Activated T-helper 17 cell treated with anti-CD3 and anti-CD28 coated beads, Interleukin-2, amount 50 U/mL, for 72 hours (primary cell): ENCODE measurements around the gene BCO1. TPM values are rescaled to one million over a fixed set of nuclear protein-coding genes. Genes with fewer than 3 reads are reported as not detected.

ENCODE experiments used
- ATAC-seq: fragments of 150-1000 bp; cut with Tn5 transposase; replicated peaks from 2 replicates; pipeline ENCODE4 v1.10.0; 2021; ENCODE audit warnings: mild to moderate bottlenecking, moderate library complexity
- H3K27ac Mint-ChIP-seq: one replicate; pipeline ENCODE4 v1.8.0; 2022; ENCODE audit warnings: mixed read lengths
- H3K27me3 Mint-ChIP-seq: one replicate; pipeline ENCODE4 v1.8.0; 2022; ENCODE audit warnings: mixed read lengths
- H3K36me3 Mint-ChIP-seq: one replicate; pipeline ENCODE4 v1.8.0; 2022; ENCODE audit warnings: low read depth, mild to moderate bottlenecking, mixed read lengths
- H3K4me1 Mint-ChIP-seq: one replicate; pipeline ENCODE4 v1.8.0; 2022; ENCODE audit warnings: mixed read lengths
- H3K4me3 Mint-ChIP-seq: one replicate; pipeline ENCODE4 v1.8.0; 2022; ENCODE audit warnings: mild to moderate bottlenecking, mixed read lengths
- H3K9me3 Mint-ChIP-seq: one replicate; pipeline ENCODE4 v1.8.0; 2022; ENCODE audit warnings: mixed read lengths
- total RNA-seq, 2 donors: library from RNA; stranded (reverse); gene quantifications; one replicate each; pipeline ENCODE4 v1.2.3, GENCODE V29; 2022

Gene BCO1
- total RNA-seq, 2 donors from 2014 or later = not detected

DNA sequence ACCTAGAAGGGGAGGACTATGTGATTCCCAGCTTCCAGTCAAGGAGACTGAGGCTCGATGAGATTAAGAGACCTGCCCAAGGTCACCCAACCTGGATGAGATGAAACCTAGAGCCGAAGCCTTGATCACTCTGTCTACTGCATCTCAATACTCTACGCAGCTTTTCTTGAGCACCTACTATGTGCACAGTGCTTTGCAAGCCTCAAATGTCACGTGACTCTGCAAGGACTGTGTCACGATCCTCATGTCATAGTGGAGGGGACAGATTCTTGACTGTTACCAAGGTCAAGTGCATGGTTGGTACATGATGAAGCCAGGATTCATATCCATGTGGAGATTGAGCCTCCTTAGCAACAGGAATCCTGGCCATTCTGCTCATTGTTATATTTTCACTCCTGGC is 14.7 kb downstream of the BCO1 start:
- Mint-ChIP-seq H3K27me3 (no peaks in the 10 kb centered on the region), H3K9me3 (no peaks in the 10 kb centered on the region), H3K4me3 (no peak overlapping the region), H3K4me1 (no peaks in the 10 kb centered on the region), H3K36me3 (no peaks in the 10 kb centered on the region), H3K27ac (no peak overlapping the region)
- ATAC-seq = no peak

DNA sequence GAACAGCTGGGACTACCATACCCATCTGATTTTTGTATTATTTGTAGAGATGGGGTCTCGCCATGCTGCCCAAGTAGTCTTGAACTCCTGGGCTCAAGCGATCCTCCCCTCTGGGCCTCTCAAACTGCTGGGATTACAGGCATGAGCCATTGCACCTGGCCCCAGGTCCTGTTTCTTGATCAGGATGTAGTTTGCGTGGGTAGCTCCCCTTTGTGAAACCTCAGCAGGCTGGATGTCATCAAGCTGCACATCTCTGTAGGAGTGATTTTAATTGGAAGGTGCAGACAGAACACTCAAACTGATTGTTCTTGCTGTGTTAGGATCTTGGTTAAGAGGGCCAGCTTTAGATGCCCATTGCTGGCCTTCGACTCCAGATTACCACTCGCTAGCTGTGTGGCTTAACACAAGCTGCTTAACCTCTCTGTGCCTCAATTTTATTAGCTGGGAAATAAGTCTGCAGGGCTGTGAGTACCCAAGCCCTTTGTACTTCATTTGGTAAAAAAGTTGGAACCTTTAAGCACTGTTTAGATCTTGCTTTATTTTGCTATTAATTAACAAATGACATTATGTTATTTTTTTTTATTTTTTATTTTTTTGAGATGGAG is 16.5 kb downstream of the BCO1 start:
- Mint-ChIP-seq H3K4me3 (no peak overlapping the region), H3K9me3 (no peaks in the 10 kb centered on the region), H3K36me3 (no peaks in the 10 kb centered on the region), H3K4me1 (no peaks in the 10 kb centered on the region), H3K27ac (no peak overlapping the region), H3K27me3 (no peaks in the 10 kb centered on the region)
- ATAC-seq = no peak

DNA sequence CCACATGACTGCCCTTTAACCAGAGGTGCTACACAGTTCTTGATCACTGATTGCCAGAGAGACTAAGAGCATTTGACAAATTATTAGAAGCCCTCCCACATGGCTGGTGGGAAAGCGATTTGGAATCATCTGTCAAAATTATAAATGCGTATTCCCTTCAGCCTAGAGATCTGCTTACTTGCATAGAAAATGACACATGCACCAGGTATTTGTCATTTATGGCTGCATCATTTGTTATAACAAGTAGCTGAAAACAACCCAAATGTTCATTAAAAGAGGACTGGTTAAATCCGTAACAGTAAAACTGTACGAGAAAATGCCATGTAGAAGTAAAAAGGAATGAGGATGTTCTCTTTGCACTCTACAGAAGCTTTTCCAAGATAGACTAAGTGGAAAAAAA is 21.4 kb downstream of the BCO1 start:
- Mint-ChIP-seq H3K27ac (no peak overlapping the region), H3K4me1 (no peaks in the 10 kb centered on the region), H3K9me3 (no peaks in the 10 kb centered on the region), H3K4me3 (no peak overlapping the region), H3K36me3 (no peaks in the 10 kb centered on the region), H3K27me3 (no peaks in the 10 kb centered on the region)
- no peak for ATAC-seq

DNA sequence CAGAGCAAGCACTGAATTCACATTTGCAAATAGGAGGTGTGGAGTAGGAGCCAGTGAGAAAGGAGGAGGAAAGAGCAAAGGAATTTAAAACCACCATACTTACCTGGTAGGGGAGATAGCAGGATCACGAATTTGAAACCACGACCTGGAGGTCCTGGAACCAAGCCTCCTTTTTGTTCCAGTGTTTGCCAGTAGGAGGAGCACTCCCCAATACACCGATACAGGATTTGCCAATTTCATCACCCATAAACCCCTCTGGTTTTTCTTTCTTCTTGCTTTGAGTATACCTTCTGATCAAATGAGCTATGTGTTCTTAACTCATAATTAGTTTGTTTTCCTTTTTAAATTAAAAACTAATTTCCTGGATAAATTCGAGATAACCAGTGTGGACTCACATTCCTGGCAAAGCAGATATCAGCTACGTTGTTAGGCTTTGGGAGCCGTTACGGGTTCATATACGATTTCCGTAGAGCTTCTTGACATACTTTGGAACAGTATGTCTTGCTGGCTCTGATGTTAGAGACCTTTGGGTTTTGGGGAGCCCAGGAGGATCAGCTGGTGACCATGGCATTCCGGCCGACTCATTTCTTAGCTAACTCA is 22.7 kb downstream of the BCO1 start:
- H3K4me1 Mint-ChIP-seq = no peaks in the 10 kb centered on the region
- peak; percentile 39 for ATAC-seq
- H3K4me3 Mint-ChIP-seq = no peak overlapping the region
- no peak overlapping the region for H3K27ac Mint-ChIP-seq
- peaks cover 5% of the 10 kb centered on the region for H3K9me3 Mint-ChIP-seq
- peaks cover 6% of the 10 kb centered on the region for H3K27me3 Mint-ChIP-seq
- H3K36me3 Mint-ChIP-seq = no peaks in the 10 kb centered on the region

DNA sequence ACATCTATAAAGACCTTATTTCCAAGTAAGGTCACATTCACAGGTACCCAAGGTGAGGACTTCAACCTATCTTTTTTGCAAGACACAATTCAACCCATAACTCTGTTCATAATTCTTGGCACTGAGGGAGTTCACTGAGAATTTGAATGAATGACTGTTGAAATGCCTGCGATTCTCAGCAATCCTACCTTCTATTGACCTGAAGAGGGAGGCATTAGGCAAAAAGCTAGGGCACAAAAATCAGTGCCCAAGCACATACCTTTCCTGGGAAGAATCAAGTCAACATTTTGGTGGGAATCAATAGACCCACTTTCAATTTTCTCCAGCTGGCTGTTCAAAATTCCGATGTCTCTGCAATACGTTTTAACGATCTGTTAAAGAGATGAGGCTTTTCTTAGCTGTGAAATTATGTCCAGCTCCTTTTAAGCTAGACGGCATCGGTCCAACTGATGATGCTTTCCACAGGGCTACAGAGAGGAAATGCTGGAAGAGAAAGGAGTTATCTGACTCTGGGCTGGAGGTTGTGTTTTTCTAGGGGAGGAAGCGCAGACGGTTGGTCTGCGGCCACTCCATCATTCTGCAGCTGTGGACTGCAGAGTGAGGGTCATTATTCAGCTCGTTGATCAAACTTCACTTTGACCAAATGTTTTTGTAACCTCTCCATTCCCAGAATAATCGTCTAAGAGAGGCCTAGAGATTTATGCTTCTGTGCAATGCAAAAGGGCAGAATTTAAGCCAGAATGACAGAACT is 25.2 kb downstream of the BCO1 start:
- Mint-ChIP-seq H3K9me3 (peaks cover 5% of the 10 kb centered on the region), H3K4me1 (peaks cover 5% of the 10 kb centered on the region), H3K27me3 (peaks cover 6% of the 10 kb centered on the region), H3K4me3 (no peak overlapping the region), H3K36me3 (no peaks in the 10 kb centered on the region), H3K27ac (no peak overlapping the region)
- no peak for ATAC-seq

DNA sequence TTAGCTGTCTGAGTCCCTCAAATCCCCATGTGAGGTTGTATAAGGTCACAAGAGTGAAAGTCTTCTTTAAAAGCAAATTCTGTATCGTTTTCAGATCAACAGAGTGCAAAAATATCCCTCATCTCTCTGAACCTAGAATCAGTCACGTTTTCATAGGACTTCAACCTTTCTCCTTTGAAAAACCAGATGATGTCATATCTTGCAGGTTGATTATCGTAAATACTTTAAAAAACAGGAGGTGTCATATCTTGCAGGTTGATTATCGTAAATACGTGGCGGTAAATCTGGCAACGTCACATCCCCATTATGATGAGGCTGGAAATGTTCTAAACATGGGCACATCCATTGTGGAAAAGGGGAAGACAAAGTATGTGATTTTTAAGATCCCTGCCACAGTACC is 25.9 kb downstream of the BCO1 start:
- Mint-ChIP-seq H3K9me3 (peaks cover 5% of the 10 kb centered on the region), H3K27ac (no peak overlapping the region), H3K4me3 (no peak overlapping the region), H3K4me1 (peaks cover 5% of the 10 kb centered on the region), H3K27me3 (peaks cover 6% of the 10 kb centered on the region), H3K36me3 (no peaks in the 10 kb centered on the region)
- no peak for ATAC-seq

DNA sequence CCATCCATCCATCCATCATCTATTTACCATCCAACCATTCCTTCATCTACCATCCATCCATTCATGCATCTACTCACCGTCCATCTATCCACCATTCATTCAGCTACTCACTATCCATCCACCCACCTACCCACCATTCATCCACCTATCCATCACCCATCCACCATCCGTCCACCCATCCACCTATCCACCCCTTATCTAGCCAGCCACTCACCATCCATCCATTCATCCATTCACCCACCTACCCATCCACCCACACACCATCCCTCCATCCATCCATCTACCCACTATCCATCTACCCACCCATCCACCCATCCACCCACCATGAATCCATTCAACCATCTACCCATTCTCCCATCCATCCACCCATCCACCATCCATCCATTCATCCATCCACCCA is 26.6 kb downstream of the BCO1 start:
- ATAC-seq = no peak
- Mint-ChIP-seq H3K36me3 (no peaks in the 10 kb centered on the region), H3K4me3 (no peak overlapping the region), H3K27me3 (peaks cover 6% of the 10 kb centered on the region), H3K9me3 (peaks cover 5% of the 10 kb centered on the region), H3K27ac (no peak overlapping the region), H3K4me1 (peaks cover 5% of the 10 kb centered on the region)

DNA sequence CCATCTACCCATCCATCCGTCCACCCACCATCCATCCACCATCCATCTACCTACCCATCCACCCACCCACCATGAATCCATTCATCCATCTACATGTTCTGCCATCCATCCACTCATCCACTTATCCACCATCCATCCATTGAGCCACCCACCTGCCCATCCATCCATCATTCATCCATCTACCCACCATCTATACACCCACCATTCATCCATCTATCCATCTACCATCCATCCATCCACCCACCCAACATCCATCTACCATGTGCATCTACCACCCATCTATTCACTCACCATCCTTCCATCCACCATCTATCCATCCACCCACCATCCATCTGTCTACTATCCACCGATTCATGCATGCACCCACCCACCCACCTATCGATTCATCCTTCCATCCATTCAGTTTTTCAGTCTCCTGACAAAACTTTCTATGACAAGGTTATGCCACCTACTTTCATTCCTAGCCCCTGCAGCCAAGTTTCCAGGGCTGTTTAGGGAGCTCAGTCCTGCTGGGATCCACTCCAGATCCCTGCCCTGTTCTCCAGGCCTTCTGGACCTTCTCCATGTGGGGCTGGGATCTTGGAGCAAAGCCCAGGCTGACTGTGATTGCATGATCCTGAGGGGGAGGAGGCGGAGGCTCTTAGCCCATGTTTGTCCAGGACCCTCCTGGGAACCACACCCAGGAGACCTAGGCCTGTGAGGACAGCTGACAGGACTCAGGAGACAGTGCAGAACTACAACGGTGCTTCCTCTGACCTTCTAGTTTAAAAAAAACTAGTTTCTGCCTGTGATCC is 27.4 kb downstream of the BCO1 start:
- no peaks in the 10 kb centered on the region for H3K36me3 Mint-ChIP-seq
- peaks cover 6% of the 10 kb centered on the region for H3K27me3 Mint-ChIP-seq
- no peak overlapping the region for H3K27ac Mint-ChIP-seq
- H3K4me3 Mint-ChIP-seq = no peak overlapping the region
- peaks cover 5% of the 10 kb centered on the region for H3K9me3 Mint-ChIP-seq
- ATAC-seq = no peak
- H3K4me1 Mint-ChIP-seq = peaks cover 5% of the 10 kb centered on the region

DNA sequence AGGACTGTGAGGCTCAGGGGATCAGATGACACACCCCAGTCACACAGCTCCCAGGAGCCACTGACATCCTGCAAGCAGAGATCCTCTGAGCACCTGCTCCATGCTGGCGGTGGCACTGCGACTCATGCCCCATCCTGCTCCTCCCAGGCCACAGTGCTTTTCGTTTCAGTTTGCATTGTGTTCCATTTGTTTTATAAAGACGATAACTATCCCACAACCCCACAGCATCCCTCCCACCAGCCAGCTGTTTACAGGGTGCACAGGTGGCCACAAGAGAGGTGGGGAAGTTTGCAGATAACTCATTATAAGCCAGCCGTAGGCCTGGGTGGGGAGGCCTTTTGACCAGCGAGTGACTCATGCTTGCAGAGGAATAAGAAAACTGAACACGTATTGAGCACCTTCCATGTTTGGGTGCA is 28.2 kb downstream of the BCO1 start:
- ATAC-seq = peak; percentile 87
- no peak overlapping the region for H3K4me3 Mint-ChIP-seq
- H3K27ac Mint-ChIP-seq = no peak overlapping the region
- peaks cover 10% of the 10 kb centered on the region for H3K27me3 Mint-ChIP-seq
- H3K4me1 Mint-ChIP-seq = peaks cover 5% of the 10 kb centered on the region
- H3K9me3 Mint-ChIP-seq = peaks cover 5% of the 10 kb centered on the region
- no peaks in the 10 kb centered on the region for H3K36me3 Mint-ChIP-seq

DNA sequence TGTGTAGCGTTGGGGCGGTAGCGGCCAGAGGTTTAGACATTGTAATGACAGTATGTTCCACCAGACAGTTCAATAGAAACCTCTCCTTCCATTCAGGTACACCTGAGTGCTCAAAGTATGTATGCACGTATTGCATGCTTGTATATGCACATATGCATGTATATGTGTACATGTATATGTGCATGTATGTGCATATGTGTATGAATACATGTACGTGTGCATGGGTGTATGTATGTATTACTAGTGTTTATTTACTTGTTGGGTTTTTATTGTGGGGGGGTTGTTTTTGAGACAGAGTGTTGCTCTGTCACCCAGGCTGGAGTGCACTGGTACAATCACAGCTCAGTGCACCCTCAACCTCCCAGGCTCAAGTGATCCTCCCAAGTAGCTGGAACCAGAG is 30.0 kb downstream of the BCO1 start:
- peaks cover 11% of the 10 kb centered on the region for H3K27me3 Mint-ChIP-seq

DNA sequence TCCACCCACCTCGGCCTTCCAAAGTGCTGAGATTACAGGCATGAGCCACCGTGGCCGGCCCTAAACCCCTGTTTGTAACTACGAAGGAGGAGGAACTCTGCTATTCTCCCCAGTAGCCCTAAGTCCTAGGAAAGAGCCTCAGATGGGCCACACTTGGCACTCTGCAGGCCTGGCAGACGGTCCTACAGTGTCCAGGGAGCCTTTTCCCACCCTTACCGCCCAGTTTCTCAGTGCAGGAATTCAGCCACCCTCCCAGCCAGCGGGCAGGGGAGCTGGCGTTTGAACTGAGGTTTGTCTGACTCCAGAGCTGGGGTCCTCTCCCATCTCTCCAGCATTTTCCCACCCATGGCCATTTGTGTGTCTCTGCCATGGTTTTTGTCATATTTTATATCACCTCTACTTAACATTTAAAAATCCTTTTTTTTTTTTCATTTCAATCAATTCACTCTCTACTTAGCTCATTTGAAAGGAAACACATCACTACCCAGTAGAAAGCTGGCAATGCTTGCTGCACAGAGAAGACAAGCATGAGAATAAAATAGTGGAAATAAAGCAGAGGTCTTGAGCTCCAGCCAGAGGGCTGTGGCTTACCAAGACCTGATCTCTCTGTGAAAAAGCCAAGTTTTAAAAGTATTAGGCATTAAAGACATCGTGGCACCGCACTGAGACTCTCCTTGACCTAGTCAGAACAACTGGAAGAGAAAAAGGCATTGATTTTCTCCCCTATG is 34.9 kb downstream of the BCO1 start:
- Mint-ChIP-seq H3K27me3 (peaks cover 12% of the 10 kb centered on the region), H3K27ac (no peak overlapping the region), H3K9me3 (no peaks in the 10 kb centered on the region), H3K36me3 (no peaks in the 10 kb centered on the region), H3K4me1 (no peaks in the 10 kb centered on the region), H3K4me3 (no peak overlapping the region)
- no peak for ATAC-seq

More for the DNA sequence above, 30.0 kb downstream of the BCO1 start:
- Mint-ChIP-seq H3K4me3 (no peak overlapping the region), H3K36me3 (no peaks in the 10 kb centered on the region), H3K27ac (no peak overlapping the region), H3K9me3 (peaks cover 5% of the 10 kb centered on the region), H3K4me1 (peaks cover 5% of the 10 kb centered on the region)
- ATAC-seq = no peak

DNA sequence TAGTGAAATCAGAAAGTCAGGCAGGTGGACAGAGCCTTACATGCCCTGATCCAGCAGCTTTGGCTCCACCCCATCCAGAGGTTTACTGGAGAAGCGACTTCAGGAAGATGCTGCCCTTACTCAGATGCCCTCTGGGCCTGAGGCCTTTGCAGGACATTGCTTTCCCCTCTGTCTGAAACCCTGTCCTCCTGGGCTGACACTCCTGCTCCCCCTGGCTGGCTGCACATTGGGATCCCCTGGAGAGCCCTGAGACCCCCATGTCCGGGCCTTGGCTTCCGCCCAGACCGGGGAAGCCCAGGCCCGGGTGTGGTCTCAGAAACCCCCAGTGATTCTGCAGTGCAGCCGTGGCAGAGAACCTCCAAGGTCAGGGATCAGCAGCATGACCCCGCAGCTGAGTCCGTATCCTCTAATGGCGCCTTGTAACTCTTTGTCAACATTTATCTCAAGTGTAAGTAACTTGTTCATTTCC is 36.6 kb downstream of the BCO1 start:
- Mint-ChIP-seq H3K27ac (no peak overlapping the region), H3K4me1 (no peaks in the 10 kb centered on the region), H3K36me3 (no peaks in the 10 kb centered on the region), H3K27me3 (peaks cover 12% of the 10 kb centered on the region), H3K9me3 (no peaks in the 10 kb centered on the region), H3K4me3 (no peak overlapping the region)
- ATAC-seq = no peak

DNA sequence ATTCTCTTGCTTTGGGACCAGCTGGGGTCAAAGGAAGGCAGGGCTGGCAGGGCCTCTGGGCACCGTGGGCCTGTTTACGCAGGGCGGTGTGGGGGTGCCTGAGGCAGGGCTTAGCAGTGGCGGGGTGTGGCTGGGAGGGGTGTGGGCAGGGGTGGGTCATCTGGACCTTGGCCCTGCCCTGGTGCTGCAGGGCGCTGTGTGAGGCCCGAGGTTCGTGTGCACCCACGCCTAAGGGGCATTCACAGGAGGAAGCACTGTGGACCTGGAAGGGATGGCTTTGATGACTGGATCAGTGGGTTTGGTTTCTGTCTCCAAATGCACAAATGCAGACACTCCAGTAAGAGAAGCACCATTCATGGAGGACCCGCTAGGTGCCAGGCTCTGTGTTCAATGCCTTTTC is 37.3 kb downstream of the BCO1 start:
- Mint-ChIP-seq H3K4me3 (no peak overlapping the region), H3K9me3 (no peaks in the 10 kb centered on the region), H3K36me3 (no peaks in the 10 kb centered on the region), H3K27me3 (peaks cover 12% of the 10 kb centered on the region), H3K4me1 (no peaks in the 10 kb centered on the region), H3K27ac (no peak overlapping the region)
- ATAC-seq = no peak

DNA sequence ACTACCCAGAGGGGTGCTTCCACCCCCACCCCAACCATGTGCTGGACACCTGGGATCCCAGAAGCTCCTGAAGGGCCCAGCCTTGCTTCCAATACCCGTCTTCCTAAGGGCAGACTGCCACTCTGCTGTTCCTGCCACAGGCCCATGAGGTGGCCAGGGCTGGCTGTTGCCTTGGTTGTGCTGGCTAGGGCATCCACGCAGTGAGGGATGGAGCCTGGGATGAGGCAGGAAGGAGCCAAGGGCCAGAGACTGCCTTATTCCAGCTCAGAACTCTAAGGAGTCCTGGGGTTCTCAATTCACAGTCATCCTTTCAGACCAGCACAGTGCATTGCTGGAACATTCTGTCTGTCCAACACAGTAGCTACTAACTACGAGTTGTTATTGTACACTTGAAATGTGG is 37.8 kb downstream of the BCO1 start:
- Mint-ChIP-seq H3K36me3 (no peaks in the 10 kb centered on the region), H3K4me1 (no peaks in the 10 kb centered on the region), H3K4me3 (no peak overlapping the region), H3K27ac (no peak overlapping the region), H3K9me3 (no peaks in the 10 kb centered on the region), H3K27me3 (peaks cover 10% of the 10 kb centered on the region)
- no peak for ATAC-seq
